Epithelial cell of proximal tubule (primary cell): ENCODE data around the gene INMT. TPM values are rescaled to one million over a fixed set of nuclear protein-coding genes. Genes with fewer than 3 reads are reported as not detected.

Experiments
- DNase-seq: peaks from one replicate; pipeline ENCODE4 v3.0.0-alpha.2; 2011; ENCODE audit warnings: low read depth
- H3K4me3 ChIP-seq: 2 replicates; pipeline ENCODE4 v1.5.1; 2011; ENCODE audit warnings: low read depth, mild to moderate bottlenecking, low read length
- total RNA-seq: library from RNA; depleted of rRNA; stranded (reverse); fragments of >200 nt; gene quantifications from 2 replicates; pipeline ENCODE4 v1.2.3, GENCODE V29; 2015
- TF ChIP-seq, protein P1 (sequence below): conservative IDR thresholded peaks from 2 replicates; pipeline ENCODE4 v1.5.1; 2012; ENCODE audit warnings: low read depth, mild to moderate bottlenecking, low read length

Gene INMT
- total RNA-seq, 1 donor from 2014 or later, result 0.81 TPM

DNA sequence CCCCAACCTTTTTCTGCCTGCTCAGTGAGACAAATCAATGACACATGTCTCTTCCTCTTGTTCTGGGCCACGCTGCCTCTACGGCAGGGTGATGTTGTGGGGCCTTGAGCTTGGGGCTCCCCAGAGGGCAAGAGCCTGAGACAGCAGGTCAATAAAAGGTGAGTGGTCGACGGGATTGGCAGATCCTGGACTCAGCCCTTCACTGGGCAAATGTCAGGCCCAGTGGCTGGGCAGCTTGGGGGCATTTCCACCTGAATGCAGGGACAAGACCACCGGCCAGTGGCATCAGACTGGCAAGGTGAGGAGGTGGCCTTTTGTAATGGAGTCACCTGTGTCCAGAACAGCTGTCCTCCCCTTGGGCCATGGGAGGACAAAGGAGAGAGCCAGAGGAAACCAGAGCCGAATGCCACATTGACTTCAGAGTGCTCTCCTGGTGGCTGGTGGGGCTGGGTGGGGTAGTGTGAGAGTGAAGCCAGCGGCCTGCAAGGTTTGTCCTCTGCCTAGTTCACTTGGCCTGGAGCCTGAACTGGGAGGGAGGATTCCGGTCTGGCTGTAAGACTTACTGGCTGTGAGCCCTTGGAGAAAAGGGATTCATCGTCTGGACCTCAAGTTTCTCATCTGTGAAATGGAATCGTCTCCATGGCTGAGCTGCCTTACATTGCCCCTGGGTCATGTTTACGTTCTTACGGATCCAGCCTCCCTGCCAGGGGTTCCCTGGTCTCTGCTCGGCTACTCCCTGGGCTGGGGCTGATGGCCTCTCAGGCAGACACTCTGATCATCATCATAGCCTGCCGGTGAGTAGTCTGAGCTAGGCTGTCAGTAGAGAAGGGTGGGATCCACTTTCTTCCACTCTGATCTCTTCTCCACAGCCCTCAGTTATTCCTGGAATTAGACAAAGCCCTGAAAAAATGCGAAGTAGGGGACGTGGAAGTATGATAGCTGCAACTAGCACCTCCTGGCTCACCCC is 44.3 kb upstream of the INMT start:
- H3K4me3 ChIP-seq, result no peak overlapping the region
- no peak for DNase-seq
- TF ChIP-seq, protein P1, sequence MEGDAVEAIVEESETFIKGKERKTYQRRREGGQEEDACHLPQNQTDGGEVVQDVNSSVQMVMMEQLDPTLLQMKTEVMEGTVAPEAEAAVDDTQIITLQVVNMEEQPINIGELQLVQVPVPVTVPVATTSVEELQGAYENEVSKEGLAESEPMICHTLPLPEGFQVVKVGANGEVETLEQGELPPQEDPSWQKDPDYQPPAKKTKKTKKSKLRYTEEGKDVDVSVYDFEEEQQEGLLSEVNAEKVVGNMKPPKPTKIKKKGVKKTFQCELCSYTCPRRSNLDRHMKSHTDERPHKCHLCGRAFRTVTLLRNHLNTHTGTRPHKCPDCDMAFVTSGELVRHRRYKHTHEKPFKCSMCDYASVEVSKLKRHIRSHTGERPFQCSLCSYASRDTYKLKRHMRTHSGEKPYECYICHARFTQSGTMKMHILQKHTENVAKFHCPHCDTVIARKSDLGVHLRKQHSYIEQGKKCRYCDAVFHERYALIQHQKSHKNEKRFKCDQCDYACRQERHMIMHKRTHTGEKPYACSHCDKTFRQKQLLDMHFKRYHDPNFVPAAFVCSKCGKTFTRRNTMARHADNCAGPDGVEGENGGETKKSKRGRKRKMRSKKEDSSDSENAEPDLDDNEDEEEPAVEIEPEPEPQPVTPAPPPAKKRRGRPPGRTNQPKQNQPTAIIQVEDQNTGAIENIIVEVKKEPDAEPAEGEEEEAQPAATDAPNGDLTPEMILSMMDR, result no peak

DNA sequence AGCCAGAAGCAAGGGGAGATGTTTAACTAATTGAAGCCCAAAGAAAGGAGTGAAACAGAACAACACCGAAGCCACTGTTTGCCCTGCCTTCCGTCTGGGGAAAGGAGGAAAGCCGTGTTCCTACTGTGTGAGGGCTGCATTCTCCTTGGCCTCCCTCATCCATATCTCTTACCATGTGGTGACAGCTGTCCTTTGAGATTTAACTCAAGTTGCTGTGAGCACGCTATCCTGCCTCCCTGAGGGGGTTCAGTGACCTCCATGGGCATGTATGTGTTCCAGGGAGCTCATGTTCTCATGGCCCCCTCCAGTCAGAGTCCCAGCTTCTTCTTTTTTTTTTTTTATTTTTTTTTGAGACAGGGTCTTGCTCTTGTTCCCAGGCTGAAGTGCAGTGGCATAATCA is 43.5 kb upstream of the INMT start:
- DNase-seq, result no peak
- TF ChIP-seq, protein P1, result no peak
- no peak overlapping the region for H3K4me3 ChIP-seq

DNA sequence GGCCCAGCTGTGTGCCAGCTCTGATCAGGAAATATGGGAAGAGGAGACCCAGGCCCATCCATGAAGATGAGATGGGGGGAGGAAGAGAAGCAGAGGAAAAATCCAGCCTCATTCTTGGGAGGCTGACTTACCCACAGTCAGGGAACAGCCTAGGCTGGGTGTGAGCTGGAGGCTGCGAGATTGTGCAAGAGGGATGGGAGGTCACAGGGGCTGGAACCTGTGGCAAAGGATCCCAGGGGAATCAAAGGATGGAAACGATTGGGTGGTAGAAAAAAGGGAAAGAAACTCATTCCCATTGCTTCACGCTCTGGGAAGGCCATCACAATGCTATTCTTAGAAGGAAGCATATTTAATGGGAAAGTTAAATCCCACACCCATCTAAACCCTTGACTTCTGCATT is 43.0 kb upstream of the INMT start:
- no peak for DNase-seq
- TF ChIP-seq, protein P1, result no peak

DNA sequence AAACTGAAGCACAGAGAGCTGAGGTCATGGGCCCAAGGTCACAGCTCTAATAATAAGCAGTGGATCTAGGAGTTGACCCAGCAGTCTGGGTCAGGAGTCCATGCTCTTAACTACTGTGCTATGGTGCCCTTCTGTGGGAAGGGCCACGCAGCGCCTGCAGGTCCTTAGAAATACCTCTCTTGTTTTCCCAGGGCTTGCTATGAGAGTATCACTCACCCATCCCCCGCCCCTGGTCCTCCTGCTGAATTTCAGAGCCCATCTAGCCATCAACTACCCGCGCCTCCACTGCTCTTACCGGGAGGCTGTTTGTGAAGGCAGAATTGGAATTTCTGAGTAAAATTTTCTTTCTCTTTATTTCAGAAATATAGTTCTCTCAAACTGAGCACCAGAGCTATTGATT is 42.4 kb upstream of the INMT start:
- no peak overlapping the region for H3K4me3 ChIP-seq
- TF ChIP-seq, protein P1, result no peak
- no peak for DNase-seq

More for the DNA sequence above, 43.0 kb upstream of the INMT start:
- no peak overlapping the region for H3K4me3 ChIP-seq

DNA sequence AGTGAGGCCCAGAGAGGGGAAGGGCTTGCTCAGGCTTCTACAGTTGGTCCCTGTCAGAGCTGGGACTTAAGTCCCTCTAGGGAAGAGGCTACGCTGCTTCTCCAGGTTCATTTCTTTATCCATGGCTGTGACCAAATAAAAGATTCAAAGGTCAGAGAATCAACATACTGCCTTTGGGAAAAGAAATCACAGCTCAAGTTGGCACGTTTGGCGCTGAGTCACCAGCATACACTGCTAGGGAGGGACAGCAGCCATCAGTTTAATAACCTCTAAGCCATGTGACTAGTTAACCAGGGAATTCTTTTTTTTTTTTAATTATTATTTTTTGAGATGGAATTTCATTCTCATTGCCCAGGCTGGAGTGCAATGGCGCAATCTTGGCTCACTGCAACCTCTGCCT is 41.3 kb upstream of the INMT start:
- DNase-seq, result no peak
- TF ChIP-seq, protein P1, result no peak
- no peak overlapping the region for H3K4me3 ChIP-seq

DNA sequence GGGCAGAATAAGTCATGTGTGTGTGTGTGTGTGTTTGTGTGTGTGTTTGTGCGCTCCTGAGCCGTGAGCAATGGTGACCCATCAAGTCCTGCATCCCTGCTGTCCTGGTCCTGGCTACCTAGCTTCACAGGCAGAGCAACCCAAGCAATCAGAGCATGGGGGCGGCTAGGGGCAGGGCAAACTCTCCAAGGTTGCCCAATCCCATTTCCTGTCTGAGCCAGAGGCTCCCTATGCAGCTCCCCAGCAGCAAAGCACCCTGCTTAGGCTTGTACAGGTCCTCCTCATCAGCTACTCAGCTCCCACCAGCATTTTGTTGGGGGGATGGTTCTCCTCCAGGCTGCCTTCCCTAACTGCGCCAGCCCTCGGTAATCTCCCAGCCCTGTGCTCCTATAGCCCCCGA is 38.5 kb upstream of the INMT start:
- TF ChIP-seq, protein P1, result no peak
- no peak for DNase-seq
- no peak overlapping the region for H3K4me3 ChIP-seq

DNA sequence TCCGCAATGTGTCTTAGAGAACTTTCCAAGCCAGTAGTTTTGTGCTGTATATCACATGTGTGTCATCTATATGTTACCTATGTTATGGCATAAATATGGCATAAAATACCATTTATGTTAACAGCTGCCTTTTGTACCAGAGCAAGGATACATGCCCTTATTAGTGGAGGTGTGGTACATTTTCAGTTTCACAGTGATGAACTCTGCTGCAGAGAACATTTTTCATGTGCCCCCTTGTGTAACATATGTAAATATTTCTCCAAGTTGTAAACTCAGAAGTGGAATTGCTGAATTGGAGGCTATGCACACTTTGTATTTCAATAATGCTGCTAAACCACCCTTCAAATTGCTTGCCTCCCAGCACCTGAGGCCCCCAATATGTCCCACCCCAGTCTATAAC is 37.8 kb upstream of the INMT start:
- no peak for DNase-seq
- TF ChIP-seq, protein P1, result no peak
- H3K4me3 ChIP-seq, result no peak overlapping the region
